GM08714 (cell line): ENCODE results near the gene MCHR1.
"Not testable (repeated sequence)": the region's sequence is repeated elsewhere in the genome, so short reads cannot be mapped to it uniquely, and the experiment has no call there.

Experiments used
- H3K4me3 ChIP-seq: fragments of 200-500 bp; sonication (Bioruptor generic); 2 replicates; pipeline ENCODE4 v1.5.1; 2014; ENCODE audit warnings: mild to moderate bottlenecking, low read length, inconsistent platforms
- ZNF274 ChIP-seq: IDR thresholded peaks from 2 replicates; pipeline ENCODE4 v1.6.1; 2012; ENCODE audit warnings: mild to moderate bottlenecking, low read depth, low read length

MCHR1 gene

DNA sequence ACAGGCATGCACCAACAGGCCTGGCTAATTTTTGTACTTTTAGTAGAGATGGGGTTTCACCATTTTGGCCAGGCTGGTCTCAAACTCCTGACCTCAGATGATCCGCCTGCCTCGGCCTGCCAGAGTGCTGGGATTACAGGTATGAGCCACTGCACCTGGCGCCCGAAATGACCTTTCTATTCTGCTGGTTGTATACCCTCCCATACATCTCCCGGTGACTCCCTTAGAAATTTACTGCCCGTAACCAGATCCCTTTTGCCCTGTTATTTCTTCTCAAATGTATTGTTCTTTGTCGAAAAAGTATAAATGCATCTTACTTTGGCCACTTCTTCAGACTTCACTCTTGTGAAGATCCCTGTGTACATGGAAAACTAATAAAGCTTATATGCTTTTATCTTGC, 22.0 kb downstream of the MCHR1 start:
- TF ChIP-seq ZNF274, result no peak
- H3K4me3 ChIP-seq, result no peak overlapping the region

- TF ChIP-seq ZNF274, result no peak
Observed at GRCh38 chr22:40703174-40703573, 23.9 kb downstream of the MCHR1 start.

DNA sequence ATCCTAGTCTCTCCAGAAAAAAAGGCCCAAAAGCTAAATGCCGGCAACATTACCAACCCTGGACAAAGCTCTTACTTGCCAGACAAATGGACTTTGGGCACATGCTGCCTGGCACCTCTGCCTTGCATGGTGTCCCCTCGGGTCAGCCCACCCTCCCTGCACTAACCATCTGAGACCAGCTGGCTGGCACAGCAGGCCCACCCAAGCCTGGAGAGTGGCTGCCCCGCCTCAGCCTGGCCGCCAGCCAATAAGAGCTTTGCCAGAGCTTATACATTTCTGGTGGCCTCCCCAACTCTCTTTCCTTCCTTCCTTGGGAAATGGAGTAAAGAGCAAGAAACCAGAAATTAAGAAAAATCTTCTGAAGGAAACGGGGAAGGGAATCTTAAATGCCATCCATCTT, 24.5 kb downstream of the MCHR1 start:
- no peak for TF ChIP-seq ZNF274
- H3K4me3 ChIP-seq, result no peak overlapping the region

More at GRCh38 chr22:40703174-40703573, 23.9 kb downstream of the MCHR1 start:
- H3K4me3 ChIP-seq, result no peak overlapping the region

GRCh38 chr22:40705918-40706682, 26.8 kb downstream of the MCHR1 start:
- no peak for TF ChIP-seq ZNF274
- H3K4me3 ChIP-seq, result no peak overlapping the region

DNA sequence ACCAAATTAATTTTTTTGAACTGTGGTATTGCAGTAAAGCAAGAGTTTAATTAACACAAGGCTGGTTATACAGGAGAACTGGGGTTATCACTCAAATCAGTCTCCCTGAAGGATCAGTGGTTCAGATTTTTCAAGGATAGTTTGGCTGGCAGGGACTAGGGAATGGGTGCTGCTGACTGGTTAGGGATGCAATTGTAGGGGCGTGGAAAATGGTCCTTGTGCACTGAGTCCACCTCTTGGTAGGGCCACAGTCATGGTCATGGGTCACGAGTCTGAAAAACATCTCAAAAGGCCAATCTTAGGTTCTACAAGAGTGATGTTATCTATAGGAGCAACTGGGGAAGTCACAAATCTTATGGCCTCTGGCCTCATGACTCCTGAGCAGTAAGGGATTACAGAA, 27.9 kb downstream of the MCHR1 start:
- H3K4me3 ChIP-seq, result no peak overlapping the region
- no peak for TF ChIP-seq ZNF274

GRCh38 chr22:40708177-40708576, 28.9 kb downstream of the MCHR1 start:
- H3K4me3 ChIP-seq, result no peak overlapping the region
- no peak for TF ChIP-seq ZNF274

- H3K4me3 ChIP-seq, result no peak overlapping the region
- TF ChIP-seq ZNF274, result no peak
Observed at GRCh38 chr22:40709752-40710413, 30.6 kb downstream of the MCHR1 start.

DNA sequence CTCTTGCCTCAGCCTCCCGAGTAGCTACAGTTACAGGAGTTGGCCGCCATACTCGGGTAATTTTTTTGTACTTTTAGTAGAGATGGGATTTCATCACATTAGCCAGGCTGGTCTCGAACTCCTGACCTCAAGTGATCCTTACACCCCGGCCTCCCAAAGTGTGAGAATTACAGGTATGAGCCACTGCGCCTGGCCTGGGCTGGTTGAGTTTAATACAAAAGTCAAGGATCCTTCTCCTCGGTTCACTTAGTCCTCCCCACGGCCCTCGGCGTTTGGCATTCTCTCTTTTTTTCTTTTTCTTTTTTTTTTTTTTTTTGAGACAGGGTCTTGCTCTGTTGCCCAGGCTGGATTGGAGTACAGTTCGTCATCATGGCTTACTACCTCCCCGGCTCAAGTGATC, 33.0 kb downstream of the MCHR1 start:
- TF ChIP-seq ZNF274, result no peak
- H3K4me3 ChIP-seq, result no peak overlapping the region

GRCh38 chr22:40714499-40715337, 35.4 kb downstream of the MCHR1 start:
- no peak for TF ChIP-seq ZNF274

DNA sequence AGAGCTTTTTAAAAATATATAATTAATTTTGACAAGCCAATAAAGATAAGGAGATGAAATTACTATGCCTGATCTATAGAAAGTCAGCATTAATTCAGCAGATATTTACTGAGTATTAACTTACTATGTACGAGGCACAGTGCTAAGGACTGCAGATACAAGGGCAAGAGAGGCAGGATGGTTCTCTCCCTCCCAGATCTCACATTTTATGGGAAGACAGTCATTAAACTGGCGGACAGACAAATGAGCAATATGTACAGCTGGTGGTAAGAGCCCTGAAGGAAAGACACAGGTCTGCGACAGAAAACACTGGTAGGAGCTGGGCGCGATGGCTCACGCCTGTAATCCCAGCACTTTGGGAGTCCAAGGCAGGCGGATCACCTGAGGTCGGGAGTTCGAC, 36.8 kb downstream of the MCHR1 start:
- no peak overlapping the region for H3K4me3 ChIP-seq
- TF ChIP-seq ZNF274, result no peak

More at GRCh38 chr22:40714499-40715337, 35.4 kb downstream of the MCHR1 start:
- no peak overlapping the region for H3K4me3 ChIP-seq

- not testable (repeated sequence) for H3K4me3 ChIP-seq
Observed at GRCh38 chr22:40717657-40718056, 38.4 kb downstream of the MCHR1 start.

GRCh38 chr22:40718250-40719204, 39.2 kb downstream of the MCHR1 start:
- TF ChIP-seq ZNF274, result no peak

DNA sequence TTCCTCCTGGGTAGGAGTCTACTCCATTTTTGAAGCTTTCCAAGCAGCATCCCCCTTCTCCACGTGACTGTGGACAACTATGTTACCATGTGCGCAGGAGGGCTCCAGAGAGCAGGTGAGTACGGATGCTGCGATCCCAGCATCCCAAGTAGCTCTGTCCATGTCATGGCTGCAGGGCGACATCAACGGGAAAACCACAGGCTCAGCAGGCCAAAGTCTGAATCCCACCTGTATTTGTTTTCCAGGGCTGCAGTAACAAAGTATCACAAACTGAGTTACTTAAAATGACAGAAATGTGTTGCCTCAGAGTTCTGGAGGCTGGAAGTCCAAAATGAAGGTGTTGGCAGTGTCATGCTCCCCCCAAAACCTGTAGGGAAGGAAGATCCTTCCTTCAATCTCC, 40.3 kb downstream of the MCHR1 start:
- H3K4me3 ChIP-seq, result no peak overlapping the region
- no peak for TF ChIP-seq ZNF274

More at GRCh38 chr22:40718250-40719204, 39.2 kb downstream of the MCHR1 start:
- no peak overlapping the region for H3K4me3 ChIP-seq

- not testable (repeated sequence) for H3K4me3 ChIP-seq
Observed at GRCh38 chr22:40720156-40720537, 40.9 kb downstream of the MCHR1 start.
